Trophoblast cell (in vitro differentiated cells and primary cell): Measurements from ENCODE around the gene CORO2B.

Experiments used
- DNase-seq, 2 donors: peaks; one replicate each; pipeline ENCODE4 v3.0.0-alpha.2; 2016
- H2AFZ ChIP-seq: 2 replicates; pipeline ENCODE4 v1.6.1; 2013; ENCODE audit warnings: low read length, moderate library complexity, mild to moderate bottlenecking; ENCODE audit not compliant: insufficient read depth, poor library complexity
- H2AK5ac ChIP-seq: 2 replicates; pipeline ENCODE4 v1.6.1; 2013; ENCODE audit warnings: mild to moderate bottlenecking, low read length
- H2BK120ac ChIP-seq: 2 replicates; pipeline ENCODE4 v1.6.1; 2013; ENCODE audit warnings: low read length, mild to moderate bottlenecking, moderate library complexity; ENCODE audit not compliant: insufficient read depth, poor library complexity
- H2BK12ac ChIP-seq: 2 replicates; pipeline ENCODE4 v1.6.1; 2013; ENCODE audit warnings: mild to moderate bottlenecking, low read length, moderate library complexity
- H2BK5ac ChIP-seq: 2 replicates; pipeline ENCODE4 v1.6.1; 2013; ENCODE audit warnings: low read length, low read depth, moderate library complexity, mild to moderate bottlenecking; ENCODE audit not compliant: poor library complexity
- H3K14ac ChIP-seq: 2 replicates; pipeline ENCODE4 v1.6.1; 2013; ENCODE audit warnings: mild to moderate bottlenecking, low read length
- H3K18ac ChIP-seq: 2 replicates; pipeline ENCODE4 v1.6.1; 2013; ENCODE audit warnings: mild to moderate bottlenecking, low read length
- H3K23ac ChIP-seq: 2 replicates; pipeline ENCODE4 v1.6.1; 2013; ENCODE audit warnings: low read length
- H3K27ac ChIP-seq: 2 replicates; pipeline ENCODE4 v1.5.1; 2013; ENCODE audit warnings: low read depth, mild to moderate bottlenecking, inconsistent platforms, low read length, moderate library complexity
- H3K27me3 ChIP-seq: 2 replicates; pipeline ENCODE4 v1.6.1; 2013; ENCODE audit warnings: inconsistent platforms, mild to moderate bottlenecking, low read length, moderate library complexity; ENCODE audit not compliant: insufficient read depth
- H3K36me3 ChIP-seq, 2 experiments: 1 replicate in 1 of 2; 2 replicates in 1 of 2; pipeline ENCODE4 v1.6.1; 2013; ENCODE audit warnings: low read length in 2 of 2, mild to moderate bottlenecking in 2 of 2, moderate library complexity in 1 of 2; ENCODE audit not compliant: insufficient read depth in 2 of 2, control insufficient read depth in 1 of 2
- H3K4ac ChIP-seq: 2 replicates; pipeline ENCODE4 v1.6.1; 2013; ENCODE audit warnings: low read depth, mild to moderate bottlenecking, low read length, moderate library complexity
- H3K4me1 ChIP-seq, 2 experiments: 1 replicate in 1 of 2; 2 replicates in 1 of 2; pipeline ENCODE4 v1.6.1; 2013; ENCODE audit warnings: low read length in 2 of 2, mild to moderate bottlenecking in 2 of 2, moderate library complexity in 1 of 2; ENCODE audit not compliant: insufficient read depth in 2 of 2, control insufficient read depth in 1 of 2
- H3K4me2 ChIP-seq: 2 replicates; pipeline ENCODE4 v1.6.1; 2013; ENCODE audit warnings: inconsistent platforms, mild to moderate bottlenecking, low read length, moderate library complexity
- H3K4me3 ChIP-seq: 2 replicates; pipeline ENCODE4 v1.5.1; 2013; ENCODE audit warnings: mild to moderate bottlenecking, low read depth, low read length, inconsistent platforms
- H3K79me1 ChIP-seq: one replicate; pipeline ENCODE4 v1.6.1; 2013; ENCODE audit warnings: low read length
- H3K79me2 ChIP-seq: 2 replicates; pipeline ENCODE4 v1.6.1; 2013; ENCODE audit warnings: low read length, mild to moderate bottlenecking; ENCODE audit not compliant: control insufficient read depth, insufficient read depth, poor library complexity
- H3K9ac ChIP-seq: 2 replicates; pipeline ENCODE4 v1.6.1; 2013; ENCODE audit warnings: mild to moderate bottlenecking, low read length
- H3K9me3 ChIP-seq: 2 replicates; pipeline ENCODE4 v1.6.1; 2013; ENCODE audit warnings: low read depth, mild to moderate bottlenecking, control low read depth, inconsistent platforms, low read length; ENCODE audit not compliant: insufficient read depth
- H4K12ac ChIP-seq: 2 replicates; pipeline ENCODE4 v1.6.1; 2013; ENCODE audit warnings: low read depth, mild to moderate bottlenecking, low read length, moderate library complexity
- H4K8ac ChIP-seq: 2 replicates; pipeline ENCODE4 v1.6.1; 2013; ENCODE audit warnings: low read depth, mild to moderate bottlenecking, low read length, moderate library complexity
- H4K91ac ChIP-seq: one replicate; pipeline ENCODE4 v1.6.1; 2013; ENCODE audit warnings: low read depth, mild to moderate bottlenecking, low read length, moderate library complexity
- WGBS: extraction: QIAGEN DNeasy Blood & Tissue Kit; methylation state at CpG from one replicate; pipeline ENCODE4 v1.1.7; 2013; ENCODE audit warnings: missing lambda C conversion rate; ENCODE audit not compliant: insufficient read length, insufficient coverage; ENCODE audit errors: extremely low coverage; 5-methylcytosine and 5-hydroxymethylcytosine counted together

Gene CORO2B

DNA sequence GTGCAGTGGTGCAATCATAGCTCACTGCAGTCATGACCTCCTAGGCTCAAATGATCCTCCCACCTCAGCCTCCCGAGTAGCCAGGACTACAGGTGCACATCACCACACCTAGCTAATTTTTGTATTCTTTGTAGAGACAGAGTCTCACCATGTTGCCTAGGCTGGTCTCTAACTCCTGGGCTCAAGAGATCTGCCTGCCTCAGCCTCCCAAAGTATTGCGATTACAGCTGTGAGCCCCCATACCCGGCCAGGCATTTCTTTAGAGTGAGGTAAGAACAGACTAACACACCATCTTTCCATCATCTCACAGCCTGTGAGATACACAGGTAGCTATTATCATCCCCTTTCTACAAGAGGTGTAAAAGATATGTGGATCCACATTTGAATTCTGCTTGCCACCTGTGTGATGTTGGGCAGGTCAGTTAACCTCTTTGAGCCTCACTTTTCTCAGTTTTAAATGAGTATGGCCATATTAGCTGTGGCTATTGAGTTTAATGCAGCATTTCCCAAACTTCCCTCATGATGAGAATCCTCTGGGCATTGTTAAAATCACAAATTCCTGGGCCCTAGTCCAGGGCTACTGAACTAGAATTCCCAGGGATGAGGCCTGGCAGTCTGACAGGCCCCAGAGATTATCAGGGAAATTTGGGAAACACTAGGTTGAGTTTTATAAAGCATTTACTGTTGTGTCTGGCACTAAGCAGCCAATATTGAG is 195.9 kb downstream of the CORO2B start:
- no peak overlapping the region for H2BK5ac ChIP-seq
- no peak overlapping the region for H3K9ac ChIP-seq
- no peak overlapping the region for H3K4me2 ChIP-seq
- H3K4ac ChIP-seq: no peak overlapping the region
- H3K27me3 ChIP-seq: no peaks in the 10 kb centered on the region
- H3K4me3 ChIP-seq: no peak overlapping the region
- no CpG with 5 or more reads among the region's 3 CpGs for WGBS
- H3K23ac ChIP-seq: no peak overlapping the region
- H3K36me3 ChIP-seq: peaks cover 7 to 10% of the 10 kb centered on the region in 2 experiments
- H3K4me1 ChIP-seq: no peaks in the 10 kb centered on the region
- H4K12ac ChIP-seq: no peak overlapping the region
- no peak for DNase-seq
- H4K91ac ChIP-seq: no peak overlapping the region
- no peak overlapping the region for H3K18ac ChIP-seq
- H3K14ac ChIP-seq: no peak overlapping the region
- H3K27ac ChIP-seq: no peak overlapping the region
- H3K79me2 ChIP-seq: no peaks in the 10 kb centered on the region
- no peak overlapping the region for H4K8ac ChIP-seq
- H3K79me1 ChIP-seq: no peaks in the 10 kb centered on the region
- H2AK5ac ChIP-seq: no peak overlapping the region
- H2AFZ ChIP-seq: no peak overlapping the region
- H2BK12ac ChIP-seq: no peak overlapping the region
- H3K9me3 ChIP-seq: no peaks in the 10 kb centered on the region
- no peak overlapping the region for H2BK120ac ChIP-seq

DNA sequence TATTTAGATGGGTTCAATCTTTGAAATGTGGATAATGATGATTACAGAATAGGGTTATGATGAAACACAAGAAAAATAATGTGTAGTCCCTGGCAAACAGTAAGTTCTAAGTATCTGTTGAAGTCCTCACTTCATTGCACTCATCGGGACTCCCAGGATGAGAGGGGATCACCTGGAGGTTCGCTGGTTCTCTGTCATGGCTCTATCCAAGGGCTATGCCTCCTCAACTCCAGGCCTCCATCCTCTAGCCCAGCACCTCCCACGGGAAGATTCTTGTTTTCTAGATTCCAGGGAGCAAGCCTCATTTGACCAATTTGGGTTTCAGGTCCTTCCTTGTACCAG is 196.4 kb downstream of the CORO2B start:
- Histone ChIP-seq H3K36me3 (peaks cover 10 to 12% of the 10 kb centered on the region in 2 experiments), H3K79me1 (no peaks in the 10 kb centered on the region), H4K12ac (no peak overlapping the region), H2BK120ac (no peak overlapping the region), H2BK5ac (no peak overlapping the region), H3K4ac (no peak overlapping the region), H3K4me2 (no peak overlapping the region), H3K18ac (no peak overlapping the region), H2AFZ (no peak overlapping the region), H3K14ac (no peak overlapping the region), H3K9me3 (no peaks in the 10 kb centered on the region), H2AK5ac (no peak overlapping the region), H3K9ac (no peak overlapping the region), H3K27me3 (no peaks in the 10 kb centered on the region), H4K8ac (no peak overlapping the region), H3K4me3 (no peak overlapping the region), H3K23ac (no peak overlapping the region), H3K79me2 (no peaks in the 10 kb centered on the region), H4K91ac (no peak overlapping the region), H2BK12ac (no peak overlapping the region), H3K4me1 (no peaks in the 10 kb centered on the region), H3K27ac (no peak overlapping the region)
- DNase-seq: no peak
- WGBS: no CpG with 5 or more reads among the region's 3 CpGs

DNA sequence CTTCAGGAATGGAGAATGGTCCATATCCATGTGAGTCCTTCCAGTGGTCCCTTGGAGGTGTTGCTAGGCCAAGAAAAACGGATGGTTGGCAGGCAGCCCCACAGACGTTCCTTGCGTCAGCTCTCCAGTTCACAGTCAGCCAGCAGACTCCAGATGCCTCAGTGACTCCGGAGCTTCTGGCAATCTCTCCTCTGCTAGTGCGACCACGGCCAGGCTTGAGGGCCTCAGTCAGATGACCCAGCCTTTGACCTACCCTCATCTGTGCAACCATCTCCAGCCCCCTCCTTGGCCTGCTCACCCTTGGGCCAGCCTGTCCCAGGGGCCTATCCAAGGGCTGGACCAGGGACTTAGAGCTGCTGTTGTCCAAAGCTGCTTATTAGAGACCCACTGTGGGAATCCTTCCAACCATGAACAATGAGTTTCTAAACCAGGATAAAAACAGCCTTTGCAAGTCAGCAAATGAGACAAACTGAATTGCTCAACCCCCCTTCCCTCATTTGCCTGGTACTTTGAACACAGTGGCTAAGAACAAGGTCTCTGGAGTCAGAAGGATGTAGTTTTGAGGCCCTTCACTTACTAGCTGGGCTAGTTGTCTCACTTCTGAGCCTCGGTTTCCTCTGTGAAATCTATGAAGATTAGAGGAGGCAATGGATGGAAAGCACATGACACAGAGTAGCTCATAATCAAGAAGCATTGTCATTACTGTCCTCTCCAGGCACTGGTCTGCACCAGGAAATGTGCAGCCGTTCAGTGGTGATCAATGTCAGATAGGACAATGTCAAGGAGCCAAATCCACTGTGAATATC is 197.1 kb downstream of the CORO2B start:
- Histone ChIP-seq H3K18ac (no peak overlapping the region), H3K4me1 (no peaks in the 10 kb centered on the region), H2BK12ac (no peak overlapping the region), H4K91ac (no peak overlapping the region), H3K9me3 (no peaks in the 10 kb centered on the region), H3K27ac (no peak overlapping the region), H3K23ac (no peak overlapping the region), H2AK5ac (no peak overlapping the region), H2BK120ac (no peak overlapping the region), H3K14ac (no peak overlapping the region), H3K4me2 (no peak overlapping the region), H2BK5ac (no peak overlapping the region), H4K12ac (no peak overlapping the region), H3K4me3 (no peak overlapping the region), H4K8ac (no peak overlapping the region), H3K27me3 (no peaks in the 10 kb centered on the region), H3K9ac (no peak overlapping the region), H2AFZ (no peak overlapping the region), H3K79me1 (no peaks in the 10 kb centered on the region), H3K4ac (no peak overlapping the region), H3K79me2 (no peaks in the 10 kb centered on the region), H3K36me3 (peaks cover 16 to 19% of the 10 kb centered on the region in 2 experiments)
- DNase-seq: no peak
- WGBS: no CpG with 5 or more reads among the region's 8 CpGs

DNA sequence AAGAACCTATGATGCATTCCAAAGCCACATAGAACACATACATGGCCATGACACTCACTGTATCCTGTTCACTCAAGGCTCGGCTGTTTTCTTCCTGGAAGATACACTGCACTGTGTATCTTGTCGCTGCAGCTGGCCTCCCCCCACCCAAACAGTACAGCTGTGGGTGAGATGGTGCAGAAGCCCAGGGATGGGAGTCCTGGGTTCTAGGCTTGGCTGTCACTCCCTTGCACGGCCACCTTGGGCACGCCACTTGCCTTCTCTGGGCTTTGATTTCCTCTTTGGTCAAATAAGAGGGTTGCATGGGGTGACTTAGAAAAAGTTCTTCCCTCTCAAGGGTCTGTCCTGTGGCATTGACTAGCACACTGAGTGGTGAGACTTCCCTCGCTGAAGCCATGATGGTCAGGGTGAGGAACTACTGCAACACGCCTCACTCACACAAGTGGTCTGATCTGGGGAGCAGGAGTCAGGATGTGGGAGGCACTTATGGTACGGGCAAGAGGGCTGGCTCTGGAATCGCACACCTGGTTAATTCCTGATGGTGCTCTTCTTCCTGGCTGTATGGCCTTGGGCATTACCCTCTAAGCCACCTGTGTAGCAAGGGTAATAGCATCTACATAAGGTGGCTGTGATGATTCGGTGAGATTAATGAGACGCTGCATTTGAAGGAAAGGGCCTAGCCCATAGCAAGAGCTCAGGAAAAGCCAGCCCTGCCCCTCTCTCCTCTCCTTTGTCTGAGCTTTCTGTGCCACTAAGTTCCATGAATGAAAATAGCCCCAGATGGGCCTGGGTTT is 197.9 kb downstream of the CORO2B start:
- Histone ChIP-seq H4K8ac (no peak overlapping the region), H3K36me3 (peaks cover 16 to 22% of the 10 kb centered on the region in 2 experiments), H4K91ac (no peak overlapping the region), H3K4me1 (no peaks in the 10 kb centered on the region), H3K27ac (no peak overlapping the region), H3K9me3 (no peaks in the 10 kb centered on the region), H2AK5ac (no peak overlapping the region), H3K4me3 (no peak overlapping the region), H3K23ac (no peak overlapping the region), H3K18ac (no peak overlapping the region), H4K12ac (no peak overlapping the region), H3K79me1 (no peaks in the 10 kb centered on the region), H3K4ac (no peak overlapping the region), H3K4me2 (no peak overlapping the region), H2BK5ac (no peak overlapping the region), H2BK12ac (no peak overlapping the region), H2AFZ (no peak overlapping the region), H2BK120ac (no peak overlapping the region), H3K27me3 (no peaks in the 10 kb centered on the region), H3K79me2 (no peaks in the 10 kb centered on the region), H3K9ac (no peak overlapping the region), H3K14ac (no peak overlapping the region)
- no peak for DNase-seq
- WGBS: no CpG with 5 or more reads among the region's 10 CpGs
